Duodenal mucosa (tissue), 2 donors: ENCODE measurements around the gene AFAP1.

Experiments used
- H3K27ac ChIP-seq: one replicate; pipeline ENCODE4 v1.7.0; 2013; ENCODE audit warnings: low read depth, low read length
- H3K27me3 ChIP-seq, 2 donors: one replicate each; pipeline ENCODE4 v1.7.0; 2013; ENCODE audit warnings: low read length in 2 of 2, control low read depth in 1 of 2; ENCODE audit not compliant: insufficient read depth in 2 of 2, control insufficient read depth in 1 of 2
- H3K36me3 ChIP-seq, 2 donors: one replicate each; pipeline ENCODE4 v1.7.0; 2013; ENCODE audit warnings: low read length in 2 of 2, control low read depth in 1 of 2; ENCODE audit not compliant: insufficient read depth in 2 of 2, control insufficient read depth in 1 of 2
- H3K4me1 ChIP-seq, 2 donors: one replicate each; pipeline ENCODE4 v1.7.0; 2013; ENCODE audit warnings: low read length in 2 of 2, control low read depth in 1 of 2; ENCODE audit not compliant: insufficient read depth in 2 of 2, control insufficient read depth in 1 of 2
- H3K4me3 ChIP-seq, 2 donors: one replicate each; pipeline ENCODE4 v1.7.0; 2013; ENCODE audit warnings: low read length in 2 of 2, low read depth in 1 of 2
- H3K9ac ChIP-seq, 2 donors: one replicate each; pipeline ENCODE4 v1.7.0; 2013; ENCODE audit warnings: low read length in 2 of 2, low read depth in 1 of 2
- H3K9me3 ChIP-seq, 2 donors: one replicate each; pipeline ENCODE4 v1.7.0; 2013; ENCODE audit warnings: low read length in 2 of 2, control low read depth in 1 of 2; ENCODE audit not compliant: control insufficient read depth in 1 of 2

The AFAP1 gene

GRCh38 chr4:7857993-7858392, 81.7 kb downstream of the AFAP1 start:
- Histone ChIP-seq H3K9me3 (no peaks in the 10 kb centered on the region), H3K4me3 (no peak overlapping the region), H3K36me3 (peaks cover 0 to 13% of the 10 kb centered on the region in 2 donors), H3K9ac (no peak overlapping the region), H3K27me3 (no peaks in the 10 kb centered on the region), H3K27ac (no peak overlapping the region), H3K4me1 (no peaks in the 10 kb centered on the region)

- H3K27ac ChIP-seq = no peak overlapping the region
- H3K36me3 ChIP-seq = peaks cover 0 to 15% of the 10 kb centered on the region in 2 donors
- H3K4me1 ChIP-seq = no peaks in the 10 kb centered on the region
Measured at GRCh38 chr4:7857238-7857701, 82.4 kb downstream of the AFAP1 start.

GRCh38 chr4:7855731-7856130, 83.9 kb downstream of the AFAP1 start:
- H3K27me3 ChIP-seq = no peaks in the 10 kb centered on the region
- no peak overlapping the region for H3K9ac ChIP-seq
- H3K9me3 ChIP-seq = no peaks in the 10 kb centered on the region
- no peaks in the 10 kb centered on the region for H3K4me1 ChIP-seq
- peaks cover 0 to 21% of the 10 kb centered on the region in 2 donors for H3K36me3 ChIP-seq
- no peak overlapping the region for H3K27ac ChIP-seq
- H3K4me3 ChIP-seq = no peak overlapping the region

More at GRCh38 chr4:7857238-7857701, 82.4 kb downstream of the AFAP1 start:
- Histone ChIP-seq H3K4me3 (no peak overlapping the region), H3K9me3 (no peaks in the 10 kb centered on the region), H3K27me3 (no peaks in the 10 kb centered on the region), H3K9ac (no peak overlapping the region)

GRCh38 chr4:7854697-7855370, 84.8 kb downstream of the AFAP1 start:
- Histone ChIP-seq H3K36me3 (peaks cover 0 to 21% of the 10 kb centered on the region in 2 donors), H3K9me3 (no peaks in the 10 kb centered on the region), H3K4me1 (no peaks in the 10 kb centered on the region), H3K4me3 (no peak overlapping the region), H3K27me3 (no peaks in the 10 kb centered on the region), H3K9ac (no peak overlapping the region), H3K27ac (no peak overlapping the region)

GRCh38 chr4:7854216-7854615, 85.4 kb downstream of the AFAP1 start:
- Histone ChIP-seq H3K4me3 (no peak overlapping the region), H3K27ac (no peak overlapping the region), H3K9ac (no peak overlapping the region), H3K27me3 (no peaks in the 10 kb centered on the region), H3K4me1 (no peaks in the 10 kb centered on the region), H3K9me3 (no peaks in the 10 kb centered on the region), H3K36me3 (peaks cover 0 to 21% of the 10 kb centered on the region in 2 donors)

- no peak overlapping the region for H3K9ac ChIP-seq
- no peaks in the 10 kb centered on the region for H3K27me3 ChIP-seq
- no peaks in the 10 kb centered on the region for H3K4me1 ChIP-seq
- H3K36me3 ChIP-seq = peaks cover 0 to 21% of the 10 kb centered on the region in 2 donors
- H3K9me3 ChIP-seq = no peaks in the 10 kb centered on the region
- H3K4me3 ChIP-seq = no peak overlapping the region
- H3K27ac ChIP-seq = no peak overlapping the region
Measured at GRCh38 chr4:7853271-7853670, 86.4 kb downstream of the AFAP1 start.

- no peak overlapping the region for H3K4me3 ChIP-seq
- H3K9me3 ChIP-seq = no peaks in the 10 kb centered on the region
- H3K4me1 ChIP-seq = no peaks in the 10 kb centered on the region
- no peaks in the 10 kb centered on the region for H3K27me3 ChIP-seq
- H3K9ac ChIP-seq = no peak overlapping the region
- H3K27ac ChIP-seq = no peak overlapping the region
- H3K36me3 ChIP-seq = peaks cover 0 to 21% of the 10 kb centered on the region in 2 donors
Measured at GRCh38 chr4:7852568-7853185, 87.0 kb downstream of the AFAP1 start.

- Histone ChIP-seq H3K9ac (no peak overlapping the region), H3K36me3 (peaks cover 0 to 21% of the 10 kb centered on the region in 2 donors), H3K27me3 (no peaks in the 10 kb centered on the region), H3K4me3 (no peak overlapping the region), H3K4me1 (no peaks in the 10 kb centered on the region), H3K27ac (no peak overlapping the region), H3K9me3 (no peaks in the 10 kb centered on the region)
Measured at GRCh38 chr4:7850489-7850888, 89.2 kb downstream of the AFAP1 start.

- Histone ChIP-seq H3K4me3 (no peak overlapping the region), H3K27me3 (no peaks in the 10 kb centered on the region), H3K9ac (no peak overlapping the region), H3K27ac (no peak overlapping the region), H3K4me1 (peaks cover 4 to 7% of the 10 kb centered on the region in 2 donors), H3K9me3 (no peaks in the 10 kb centered on the region), H3K36me3 (peaks cover 0 to 6% of the 10 kb centered on the region in 2 donors)
Measured at GRCh38 chr4:7847206-7847605, 92.5 kb downstream of the AFAP1 start.

GRCh38 chr4:7845493-7846128, 94.0 kb downstream of the AFAP1 start:
- Histone ChIP-seq H3K4me1 (peaks cover 4 to 7% of the 10 kb centered on the region in 2 donors), H3K36me3 (no peaks in the 10 kb centered on the region), H3K27ac (no peak overlapping the region), H3K9me3 (no peaks in the 10 kb centered on the region), H3K9ac (no peak overlapping the region), H3K4me3 (no peak overlapping the region), H3K27me3 (no peaks in the 10 kb centered on the region)
